HG03521 (cell line): ENCODE results near the gene ZNF438.
"Not testable (repeated sequence)": the region's sequence is repeated elsewhere in the genome, so short reads cannot be mapped to it uniquely, and the experiment has no call there.

ENCODE experiments used
- ATAC-seq: cut with Tn5 transposase; IDR thresholded peaks from one replicate; pipeline ENCODE4 v1.9.1; 2021; ENCODE audit warnings: mild to moderate bottlenecking, moderate library complexity; ENCODE audit not compliant: unreplicated experiment

ZNF438 gene

DNA sequence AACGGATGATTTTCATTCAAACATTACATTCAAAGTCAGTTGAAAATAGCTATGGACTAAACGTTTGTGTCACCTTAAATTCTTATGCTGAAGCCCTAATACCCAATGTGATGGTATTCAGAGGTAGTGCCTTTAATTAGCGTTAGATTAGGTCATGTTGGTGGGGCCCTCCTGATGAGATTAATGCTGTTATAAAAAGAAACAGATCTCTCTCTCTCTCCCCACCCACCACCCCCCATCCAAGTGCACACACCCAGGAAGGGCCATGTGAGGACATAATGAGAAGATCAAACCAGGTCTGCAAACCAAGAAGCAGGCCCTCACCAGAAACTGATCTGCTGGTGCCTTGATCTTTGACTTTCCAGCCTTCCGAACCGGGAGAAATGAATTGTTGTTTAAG lies 44.2 kb downstream of the ZNF438 start:
- no peak for ATAC-seq

DNA sequence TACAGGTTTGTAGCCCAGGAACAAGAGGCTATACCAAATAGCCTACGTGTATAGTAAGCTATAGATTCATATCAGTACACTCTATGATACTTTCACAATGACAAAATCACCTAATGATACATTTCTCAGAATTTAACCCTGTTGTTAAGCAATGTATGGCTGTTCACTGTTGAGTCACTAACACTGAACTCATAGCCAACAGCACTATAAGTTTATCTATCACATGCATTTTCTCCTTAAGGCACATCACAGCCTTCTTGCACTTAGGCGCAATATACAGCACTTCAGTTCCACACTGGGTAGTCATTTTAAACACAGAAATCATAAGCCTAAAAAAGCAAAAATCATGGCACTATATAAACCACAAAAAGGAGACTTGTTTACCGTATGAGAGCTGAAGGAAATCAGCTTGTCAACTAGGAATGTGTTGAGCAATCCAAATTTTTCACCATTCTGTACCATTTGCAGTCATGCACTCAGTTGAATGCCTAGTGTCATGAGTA lies 45.6 kb downstream of the ZNF438 start:
- ATAC-seq, result no peak

DNA sequence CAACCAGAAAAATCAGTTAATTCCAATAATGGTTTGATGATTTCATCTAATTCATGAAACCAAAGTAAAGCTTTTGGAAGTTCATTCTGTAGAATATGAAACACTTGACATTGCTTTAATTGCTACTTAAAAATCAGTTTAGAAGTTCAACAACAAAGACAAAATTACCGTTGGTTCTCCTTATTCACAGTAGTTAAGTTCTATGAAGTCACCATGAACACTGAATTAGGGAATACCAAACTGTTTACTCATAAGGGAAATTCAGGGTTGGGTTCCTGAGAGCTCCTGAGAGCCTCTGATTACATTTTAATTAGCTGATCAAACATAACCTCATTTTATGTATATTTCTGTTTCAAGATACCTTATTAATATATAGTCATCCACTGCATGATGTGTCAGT lies 46.2 kb downstream of the ZNF438 start:
- no peak for ATAC-seq

DNA sequence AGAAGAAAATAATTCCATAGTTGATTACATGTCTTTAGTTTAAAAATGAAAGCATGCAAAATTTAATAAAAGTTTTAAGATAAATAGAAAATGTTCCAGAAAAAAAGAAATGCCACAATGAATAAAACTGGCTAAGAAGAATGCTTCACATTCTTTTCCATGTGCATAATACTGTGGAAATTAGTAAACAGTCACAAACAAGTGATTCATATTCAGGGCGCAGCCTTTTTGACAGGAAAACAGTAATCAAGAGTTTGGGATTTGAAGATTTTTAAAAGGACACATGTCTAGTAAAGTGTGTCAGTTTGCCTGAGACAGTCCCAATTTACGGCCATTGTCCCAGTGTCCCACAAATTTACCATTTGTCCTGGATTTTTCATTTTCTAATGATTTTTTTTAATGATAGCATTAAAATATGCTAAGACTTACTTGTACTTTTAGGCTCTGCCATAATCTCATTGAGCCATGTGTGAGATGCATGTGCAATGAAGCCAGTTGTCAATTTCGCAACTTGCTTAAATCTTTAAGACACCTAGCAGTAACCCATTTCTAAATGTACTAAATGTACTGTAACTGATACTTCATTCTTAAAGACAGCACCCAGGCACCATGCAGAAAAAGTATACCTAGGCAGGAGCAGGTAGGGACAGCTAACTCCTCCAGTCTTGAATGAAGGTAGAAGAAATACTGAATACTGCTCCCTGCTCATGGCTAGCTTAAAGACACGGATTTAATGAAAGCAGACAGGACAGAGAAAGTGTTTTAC lies 46.9 kb downstream of the ZNF438 start:
- ATAC-seq, result no peak

DNA sequence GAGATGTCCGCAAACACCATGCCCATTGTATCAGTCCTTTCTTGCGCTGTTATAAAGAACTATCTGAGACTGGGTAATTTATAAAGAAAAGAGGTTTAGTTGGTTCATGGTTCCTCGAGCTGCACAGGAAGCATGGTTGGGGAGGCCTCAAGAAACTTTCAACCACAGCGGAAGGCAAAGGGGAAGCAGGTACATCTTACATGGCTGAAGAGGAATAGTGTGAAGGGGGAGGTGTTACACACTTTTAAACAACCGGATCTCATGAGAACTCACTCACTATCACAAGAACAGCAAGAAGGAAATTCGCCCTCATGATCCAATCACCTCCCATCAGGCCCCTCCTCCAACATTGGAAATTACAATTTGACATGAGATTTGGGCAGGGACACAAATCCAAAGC lies 48.5 kb downstream of the ZNF438 start:
- not testable (repeated sequence) for ATAC-seq

DNA sequence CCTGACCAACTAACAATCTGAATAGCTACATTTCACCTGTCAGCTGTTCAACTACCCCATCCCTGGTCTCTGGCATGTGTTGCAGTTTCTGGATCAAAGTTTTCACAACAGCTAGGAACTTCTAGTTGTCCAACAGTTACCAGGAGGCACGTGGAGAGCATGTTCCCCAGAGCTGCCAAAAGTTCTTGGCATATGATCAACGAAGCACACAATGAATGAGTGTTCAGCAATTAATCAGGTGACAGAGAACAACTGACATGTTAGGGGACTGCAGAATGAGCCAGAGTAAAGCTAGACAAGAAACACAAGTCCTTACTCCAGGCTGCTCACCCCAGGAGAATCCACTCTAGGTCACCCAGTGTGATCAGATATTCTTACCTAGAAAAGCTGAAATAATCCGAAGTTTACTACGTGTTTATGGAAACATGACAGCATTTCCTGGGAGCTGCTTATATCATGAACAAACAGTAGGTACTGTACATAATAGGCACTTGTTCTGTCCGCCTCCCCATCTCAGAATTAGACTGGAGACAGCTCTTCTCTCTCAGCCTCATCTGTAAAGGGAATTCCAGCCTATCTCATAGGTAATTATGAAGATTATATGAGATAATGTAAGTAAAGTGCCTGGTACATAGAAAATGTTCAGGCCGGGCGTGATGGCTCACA lies 50.6 kb downstream of the ZNF438 start:
- ATAC-seq, result no peak

DNA sequence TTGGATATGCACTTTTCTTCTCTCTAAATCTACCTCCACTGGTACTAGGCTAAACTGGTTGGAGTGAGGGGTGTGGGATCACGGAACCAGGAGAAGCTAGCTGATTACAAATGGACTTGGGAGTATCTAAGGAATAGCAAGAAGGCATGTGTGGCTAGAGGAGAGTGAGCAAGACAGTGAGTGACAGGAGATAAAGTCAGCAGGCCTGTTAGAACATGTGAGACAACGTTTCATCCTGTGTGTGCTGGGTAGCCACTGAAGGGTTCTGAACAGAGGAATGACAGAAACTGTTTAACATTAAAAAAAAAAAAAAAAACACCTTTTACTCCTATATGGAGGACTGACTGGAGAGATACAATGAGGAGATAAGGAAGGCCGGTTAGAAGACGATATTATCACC lies 51.7 kb downstream of the ZNF438 start:
- ATAC-seq, result no peak

DNA sequence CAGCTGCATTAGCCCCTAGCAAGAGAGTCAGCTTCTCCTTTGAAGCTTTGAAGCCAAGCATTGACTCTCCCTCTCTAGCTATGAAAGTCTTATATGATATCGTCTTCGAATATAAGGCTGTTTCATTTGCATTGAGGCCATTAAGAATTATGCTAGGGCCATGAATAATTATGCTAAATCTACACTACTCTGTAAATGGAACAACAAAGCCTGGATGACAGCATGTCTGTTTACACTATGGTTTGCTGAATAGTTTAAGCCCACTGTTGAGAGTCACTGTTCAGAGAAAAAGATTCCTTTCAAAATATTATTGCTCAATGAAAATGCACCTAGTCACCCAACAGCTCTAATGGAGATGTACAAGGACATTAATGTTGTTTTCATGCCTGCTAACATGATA lies 52.8 kb downstream of the ZNF438 start:
- no peak for ATAC-seq

DNA sequence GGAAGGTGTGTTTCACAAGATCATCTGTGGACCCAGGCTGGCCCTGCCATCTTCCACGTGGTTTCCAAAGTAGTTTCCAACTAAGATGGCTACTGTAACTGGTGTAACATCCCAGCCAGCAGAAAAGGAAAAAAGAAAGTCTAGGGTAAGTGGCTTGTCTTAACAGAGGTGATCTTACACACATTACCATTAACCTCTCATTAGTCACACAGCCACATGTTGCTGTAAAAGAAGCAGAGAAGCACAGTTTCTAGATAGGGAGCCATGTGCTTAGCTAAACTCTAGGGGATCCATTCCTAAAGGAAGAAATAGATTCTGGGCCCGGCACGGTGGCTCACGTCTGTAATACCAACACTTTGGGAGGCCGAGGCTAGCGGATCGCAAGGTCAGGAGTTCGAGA lies 54.3 kb downstream of the ZNF438 start:
- no peak for ATAC-seq

DNA sequence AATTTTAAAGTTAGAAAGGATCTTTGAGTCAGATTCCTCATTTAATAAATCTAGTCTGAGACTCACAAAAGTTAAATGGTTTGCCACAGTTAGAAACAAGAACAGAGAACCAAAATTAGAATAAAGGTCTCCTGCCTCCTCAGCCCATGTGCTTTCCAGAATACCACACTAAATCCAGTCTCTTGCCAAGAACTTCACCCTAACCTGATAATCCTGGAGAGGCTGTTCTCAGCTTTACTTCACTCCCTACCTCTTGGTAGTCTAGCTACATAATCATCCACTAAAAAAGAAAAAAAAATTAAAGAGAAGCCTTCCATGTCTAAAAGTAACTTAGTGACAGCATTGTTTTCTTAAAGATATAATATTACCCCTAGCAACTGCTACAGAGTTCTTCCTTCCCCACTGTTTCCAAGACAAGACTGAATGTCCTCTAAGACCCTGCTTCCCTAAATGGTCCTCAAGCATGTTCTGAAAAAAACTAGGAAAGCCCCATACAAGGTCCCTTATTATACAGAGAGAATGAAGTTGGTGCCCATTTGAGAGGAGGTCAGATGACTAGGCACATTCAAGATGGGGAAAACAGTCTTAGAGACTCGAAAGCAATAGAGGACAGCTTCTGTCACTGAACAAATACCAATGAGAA lies 56.8 kb downstream of the ZNF438 start:
- ATAC-seq, result no peak

DNA sequence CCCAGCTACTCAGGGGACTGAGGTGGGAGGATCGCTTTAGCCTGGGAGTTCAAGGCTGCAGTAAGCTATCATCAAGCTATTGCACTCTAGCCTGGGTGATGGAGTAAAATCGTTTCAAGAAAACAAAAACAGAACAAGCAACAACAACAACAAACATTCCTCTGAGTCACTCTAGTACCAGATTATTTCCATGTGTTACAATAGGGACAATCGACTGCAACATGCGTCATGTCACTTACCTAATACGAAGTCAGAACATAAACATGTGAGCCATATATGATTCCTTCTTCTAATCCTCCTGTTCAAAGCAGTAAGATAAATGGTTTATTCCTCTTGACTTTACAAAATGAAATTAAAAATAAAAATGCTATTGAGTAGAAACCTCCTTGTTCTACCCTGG lies 57.3 kb downstream of the ZNF438 start:
- no peak for ATAC-seq

DNA sequence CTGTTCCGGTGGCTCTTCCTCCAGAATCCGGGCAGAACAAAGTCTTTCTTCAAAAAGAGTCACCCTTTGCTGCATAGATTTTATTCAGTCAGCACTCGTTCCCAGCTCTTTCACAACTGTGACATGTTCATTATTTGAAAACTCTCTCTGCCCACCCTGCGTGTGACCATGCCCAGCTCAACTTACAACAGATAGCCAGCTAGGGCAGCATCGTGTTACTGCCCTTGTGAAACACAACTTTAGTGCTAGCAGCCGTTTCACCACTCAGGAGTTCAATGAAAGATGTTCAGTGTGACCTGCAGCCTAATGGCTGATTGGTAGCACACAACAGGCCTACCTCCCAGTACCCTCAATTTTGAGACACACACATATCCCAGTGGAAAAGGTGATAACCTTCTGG lies 57.9 kb downstream of the ZNF438 start:
- ATAC-seq, result no peak

DNA sequence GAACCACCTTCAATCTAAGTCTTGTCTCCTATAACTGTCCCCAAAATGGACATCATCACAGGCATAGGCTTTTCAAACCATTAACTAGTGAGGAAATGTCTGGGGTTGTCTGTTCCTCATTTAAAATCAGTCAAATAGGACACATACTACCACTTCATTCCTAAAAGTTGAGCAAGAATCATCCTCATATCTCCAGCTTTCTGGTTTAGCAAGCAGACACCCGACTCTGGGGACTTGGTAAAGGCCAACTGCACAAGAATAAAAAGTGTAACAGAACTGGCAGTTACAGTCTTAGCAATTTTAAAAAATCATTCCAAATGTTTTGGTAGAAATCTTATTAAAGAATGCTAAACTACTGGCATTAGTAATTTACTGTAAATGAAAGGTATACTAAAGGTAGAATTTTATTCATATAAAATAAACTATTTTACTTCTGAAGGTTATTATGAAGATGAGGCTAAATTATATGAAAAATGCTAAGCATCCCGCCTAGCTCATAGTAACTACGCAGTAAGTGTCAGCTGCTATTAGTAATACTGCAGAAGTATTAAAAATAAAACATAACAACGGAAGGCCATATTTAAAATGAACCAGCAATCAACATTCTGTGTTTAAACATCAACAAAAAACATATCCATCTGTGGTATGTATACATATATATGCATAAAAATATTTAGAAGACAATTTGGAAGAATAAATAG lies 60.8 kb downstream of the ZNF438 start:
- no peak for ATAC-seq

DNA sequence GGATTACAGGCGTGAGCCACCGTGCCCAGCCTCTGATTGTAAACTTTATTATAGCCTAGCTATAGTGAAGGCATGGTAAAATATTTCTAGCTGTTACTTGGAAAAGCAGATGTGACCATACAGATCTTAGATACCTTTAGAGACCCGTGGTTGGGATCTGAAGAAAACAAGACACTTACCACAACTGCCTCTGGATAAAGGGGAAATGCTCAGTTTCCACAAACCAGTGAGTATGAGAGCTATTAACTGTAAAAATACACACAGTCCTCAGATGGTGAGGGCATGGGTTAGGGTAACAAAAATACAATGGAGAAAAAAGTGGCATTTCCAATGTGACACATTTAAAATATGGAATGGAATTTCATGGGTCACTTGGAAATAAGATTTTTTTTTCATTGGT lies 63.0 kb downstream of the ZNF438 start:
- ATAC-seq, result no peak

DNA sequence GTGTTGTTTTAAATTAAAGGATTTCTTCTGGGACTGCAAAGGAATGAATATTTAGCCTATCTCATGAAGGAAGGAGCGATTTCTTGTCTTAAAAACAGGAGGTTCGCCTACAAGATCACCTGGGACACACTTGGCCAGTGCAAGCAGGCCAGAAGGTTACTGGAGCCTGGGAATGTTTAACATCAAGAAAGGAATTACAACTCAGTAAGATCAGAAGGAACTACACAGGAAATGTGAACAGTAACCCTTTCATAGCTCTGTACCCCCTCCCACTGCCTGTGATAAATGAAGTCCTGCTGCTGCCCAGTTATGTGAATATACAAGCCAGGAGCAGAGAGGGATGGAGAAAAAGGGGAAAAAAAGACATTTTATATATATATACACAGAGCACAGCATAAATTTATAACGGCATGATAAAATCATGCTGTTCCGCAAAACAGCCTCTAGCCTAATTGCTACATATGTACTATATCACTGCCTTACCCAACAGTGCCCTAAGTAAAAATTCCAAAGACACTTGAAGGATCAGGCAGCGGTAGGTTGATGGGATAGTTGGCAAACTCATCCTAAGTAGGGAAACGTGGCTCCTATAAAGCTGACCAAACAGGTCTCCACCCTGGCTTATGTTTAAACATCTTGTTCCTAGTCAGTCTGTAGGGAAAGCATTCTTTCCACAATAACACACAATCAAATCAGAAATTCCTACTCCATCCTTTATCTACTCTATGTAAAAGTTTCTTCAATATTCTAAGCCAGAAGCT lies 63.8 kb downstream of the ZNF438 start:
- ATAC-seq, result no peak

DNA sequence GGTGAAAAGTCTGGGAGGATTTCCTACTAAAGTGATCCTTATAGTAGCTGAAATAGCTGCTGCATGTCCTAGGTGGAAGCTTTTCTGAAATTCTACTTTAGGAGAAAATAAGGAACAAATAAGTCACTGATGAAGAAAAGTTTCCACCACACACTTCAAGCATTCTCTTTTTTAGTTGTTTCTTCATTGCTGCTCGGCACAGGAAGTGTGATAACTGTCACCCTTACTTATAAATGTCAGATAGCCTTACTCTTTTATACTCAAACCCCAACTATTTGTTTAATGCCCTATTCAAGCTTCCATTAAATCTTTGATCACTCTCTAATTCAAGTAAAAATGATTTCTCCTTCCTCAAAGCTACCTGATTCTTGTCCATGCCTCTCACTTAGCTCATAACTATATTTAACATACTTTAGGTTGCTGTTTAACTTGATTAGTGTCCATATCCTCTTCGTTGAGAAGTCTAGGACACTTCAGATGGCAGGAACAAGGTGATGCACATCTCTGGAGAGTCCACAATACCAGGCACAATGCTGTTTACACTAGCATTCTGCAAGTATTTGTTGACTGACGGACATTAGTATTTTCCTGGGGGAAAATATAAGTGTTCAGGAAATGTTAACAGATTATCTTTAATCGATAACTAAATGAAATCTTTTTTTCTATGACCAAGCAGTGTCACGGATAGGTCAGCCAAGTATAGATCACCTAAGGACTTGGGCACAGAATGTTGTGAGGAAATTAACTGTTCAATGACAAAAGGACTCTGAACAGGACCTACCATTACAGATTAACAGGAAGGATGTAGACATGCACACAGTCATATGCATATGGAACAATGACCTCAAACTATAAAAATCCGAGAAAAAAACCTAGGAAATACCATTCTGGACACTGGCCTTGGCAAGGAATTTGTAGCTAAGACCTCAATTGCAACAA lies 67.4 kb downstream of the ZNF438 start:
- ATAC-seq, result no peak

DNA sequence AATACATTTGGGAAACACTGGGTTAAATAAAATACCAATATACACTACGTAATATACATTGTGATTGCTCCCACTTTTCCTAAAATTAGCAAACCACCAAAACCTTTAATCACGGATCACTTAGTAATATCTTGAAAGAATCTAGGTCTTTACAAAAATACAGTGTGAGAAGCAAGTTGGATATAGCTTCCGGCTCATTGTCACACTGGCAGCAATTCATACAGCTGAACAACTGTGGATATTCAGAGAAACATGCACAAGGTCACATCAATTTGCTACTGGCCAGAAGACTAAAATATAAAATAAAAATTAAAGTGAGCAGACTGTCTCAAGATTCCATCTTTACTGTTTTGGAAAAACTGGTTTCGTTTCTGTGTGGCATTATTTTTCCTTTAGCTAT lies 69.1 kb downstream of the ZNF438 start:
- ATAC-seq, result no peak

DNA sequence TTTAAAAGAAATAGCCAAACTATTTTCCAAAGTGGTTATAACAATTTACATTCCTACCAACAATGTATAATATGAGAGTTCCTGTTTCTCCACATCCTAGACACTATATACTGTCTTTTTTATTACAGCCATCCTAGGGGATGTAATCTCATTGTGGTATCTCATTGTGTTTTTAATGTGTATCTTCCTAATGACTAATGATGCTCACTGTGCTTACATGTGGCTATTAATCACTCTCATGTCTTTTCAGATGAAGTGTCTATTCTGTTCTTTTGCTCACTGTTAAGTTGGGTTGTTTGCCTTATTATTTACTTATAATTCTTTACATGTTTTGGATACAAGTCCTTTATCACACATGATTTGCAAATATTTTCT lies 71.8 kb downstream of the ZNF438 start:
- no peak for ATAC-seq

DNA sequence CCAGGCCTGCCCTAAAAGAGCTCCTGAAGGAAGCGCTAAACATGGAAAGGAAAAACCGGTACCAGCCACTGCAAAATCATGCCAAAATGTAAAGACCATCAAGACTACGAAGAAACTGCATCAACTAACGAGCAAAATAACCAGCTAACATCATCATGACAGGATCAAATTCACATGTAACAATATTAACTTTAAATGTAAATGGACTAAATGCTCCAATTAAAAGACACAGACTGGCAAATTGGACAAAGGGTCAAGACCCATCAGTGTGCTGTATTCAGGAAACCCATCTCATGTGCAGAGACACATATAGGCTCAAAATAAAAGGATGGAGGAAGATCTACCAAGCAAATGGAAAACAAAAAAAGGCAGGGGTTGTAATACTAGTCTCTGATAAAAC lies 82.4 kb downstream of the ZNF438 start:
- ATAC-seq, result not testable (repeated sequence)

DNA sequence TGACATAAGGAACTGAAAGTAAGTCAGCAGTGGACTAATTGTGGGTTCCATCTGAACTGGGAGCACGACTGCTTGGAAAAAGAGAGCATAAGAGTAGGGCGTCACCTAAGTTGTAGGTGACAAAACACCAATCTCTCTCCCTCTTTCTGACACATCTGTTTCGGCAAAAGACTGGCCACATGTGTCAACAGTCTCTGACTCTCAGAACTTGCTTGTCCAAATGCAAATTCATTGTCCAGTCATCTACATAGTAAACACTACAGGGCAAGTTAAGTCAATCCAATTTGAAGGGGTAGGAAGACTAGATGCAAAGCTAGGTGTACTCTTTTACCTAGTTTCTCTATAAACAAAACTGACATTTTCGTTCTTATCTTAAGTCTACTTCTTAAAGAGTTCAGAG lies 87.7 kb downstream of the ZNF438 start:
- ATAC-seq, result no peak
